ENCODE results near the gene C10orf90.

Gene C10orf90

GRCh38 chr10:126503392-126504062, 167.0 kb downstream of the C10orf90 start:
- H3K27me3 ChIP-seq (ENCODE audit: control insufficient read depth, insufficient read depth, low read length) = no peaks in the 10 kb centered on the region
- H3K4me1 ChIP-seq (ENCODE audit: control insufficient read depth, insufficient read depth, low read length) = no peaks in the 10 kb centered on the region
- H3K36me3 ChIP-seq (ENCODE audit: control insufficient read depth, insufficient read depth, low read length) = no peaks in the 10 kb centered on the region
- H3K27ac ChIP-seq (ENCODE audit: low read depth, low read length) = no peak overlapping the region
- H3K9ac ChIP-seq (ENCODE audit: low read depth, low read length) = no peak overlapping the region
- H3K4me3 ChIP-seq (ENCODE audit: low read depth, low read length) = no peak overlapping the region
- no peaks in the 10 kb centered on the region for H3K9me3 ChIP-seq (ENCODE audit: control insufficient read depth, insufficient read depth, low read length)

DNA sequence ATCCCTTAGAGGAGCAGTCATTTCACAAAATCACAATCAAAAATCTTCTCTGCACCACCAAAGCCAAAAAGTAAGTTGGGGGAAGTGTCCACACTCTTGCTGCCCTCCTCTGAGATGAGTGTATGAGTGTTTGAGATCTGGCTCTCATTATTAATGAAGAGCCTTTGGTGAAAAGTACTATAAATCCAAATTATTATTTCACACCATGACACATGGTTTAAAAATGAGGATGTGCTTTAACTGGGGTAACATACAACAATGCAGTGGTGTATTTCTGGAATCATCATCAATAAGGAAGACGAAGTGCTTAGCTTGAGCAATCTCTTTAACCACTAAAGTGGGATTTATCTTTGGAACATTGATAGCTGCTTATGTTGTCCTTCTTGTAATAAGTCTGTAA, 168.1 kb downstream of the C10orf90 start:
- Histone ChIP-seq H3K4me1 (ENCODE audit: control insufficient read depth, insufficient read depth, low read length) (no peaks in the 10 kb centered on the region), H3K4me3 (ENCODE audit: low read depth, low read length) (no peak overlapping the region), H3K36me3 (ENCODE audit: control insufficient read depth, insufficient read depth, low read length) (no peaks in the 10 kb centered on the region), H3K9ac (ENCODE audit: low read depth, low read length) (no peak overlapping the region), H3K27ac (ENCODE audit: low read depth, low read length) (no peak overlapping the region), H3K9me3 (ENCODE audit: control insufficient read depth, insufficient read depth, low read length) (no peaks in the 10 kb centered on the region), H3K27me3 (ENCODE audit: control insufficient read depth, insufficient read depth, low read length) (no peaks in the 10 kb centered on the region)

DNA sequence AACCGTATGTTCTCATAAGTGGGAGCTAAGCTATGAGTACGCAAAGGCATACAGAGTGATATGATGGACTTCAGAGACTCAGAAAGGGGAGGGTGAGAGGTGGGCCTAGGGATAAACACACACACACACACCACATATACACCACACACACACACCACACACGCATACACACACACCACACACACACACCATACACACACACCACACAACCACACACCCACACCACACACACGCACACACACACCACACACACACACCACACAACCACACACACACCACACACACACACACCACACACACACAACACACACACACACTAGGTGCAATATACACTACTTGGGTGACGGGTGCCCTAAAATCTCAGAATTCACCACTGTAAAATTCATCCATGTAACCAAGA, 168.7 kb downstream of the C10orf90 start:
- Histone ChIP-seq H3K36me3 (ENCODE audit: control insufficient read depth, insufficient read depth, low read length) (no peaks in the 10 kb centered on the region), H3K4me1 (ENCODE audit: control insufficient read depth, insufficient read depth, low read length) (no peaks in the 10 kb centered on the region), H3K4me3 (ENCODE audit: low read depth, low read length) (no peak overlapping the region), H3K9ac (ENCODE audit: low read depth, low read length) (no peak overlapping the region), H3K9me3 (ENCODE audit: control insufficient read depth, insufficient read depth, low read length) (no peaks in the 10 kb centered on the region), H3K27me3 (ENCODE audit: control insufficient read depth, insufficient read depth, low read length) (no peaks in the 10 kb centered on the region), H3K27ac (ENCODE audit: low read depth, low read length) (no peak overlapping the region)

DNA sequence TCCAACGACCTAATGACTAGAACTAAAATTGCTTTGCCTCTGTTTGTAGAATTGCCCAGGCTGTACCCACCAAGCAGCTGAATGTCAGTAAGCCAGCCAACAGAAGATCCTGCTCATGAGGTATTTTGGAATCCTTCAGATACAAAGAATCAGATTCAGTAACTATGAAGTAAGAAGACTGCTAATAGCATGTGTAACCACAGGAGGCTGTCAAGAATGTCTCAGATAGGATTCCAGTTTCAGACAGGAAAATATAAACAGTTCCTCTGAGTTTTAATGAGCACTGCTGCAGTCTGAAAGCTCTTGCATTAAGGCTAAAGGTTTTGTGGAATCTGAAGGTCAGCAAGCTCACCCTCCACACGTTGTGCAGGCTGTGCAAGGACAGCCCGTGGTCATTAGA, 169.6 kb downstream of the C10orf90 start:
- H3K9ac ChIP-seq (ENCODE audit: low read depth, low read length) = no peak overlapping the region
- no peak overlapping the region for H3K27ac ChIP-seq (ENCODE audit: low read depth, low read length)
- H3K36me3 ChIP-seq (ENCODE audit: control insufficient read depth, insufficient read depth, low read length) = no peaks in the 10 kb centered on the region
- no peaks in the 10 kb centered on the region for H3K27me3 ChIP-seq (ENCODE audit: control insufficient read depth, insufficient read depth, low read length)
- no peak overlapping the region for H3K4me3 ChIP-seq (ENCODE audit: low read depth, low read length)
- no peaks in the 10 kb centered on the region for H3K4me1 ChIP-seq (ENCODE audit: control insufficient read depth, insufficient read depth, low read length)
- H3K9me3 ChIP-seq (ENCODE audit: control insufficient read depth, insufficient read depth, low read length) = no peaks in the 10 kb centered on the region

GRCh38 chr10:126500185-126500584, 170.3 kb downstream of the C10orf90 start:
- H3K27ac ChIP-seq (ENCODE audit: low read depth, low read length) = no peak overlapping the region
- H3K9me3 ChIP-seq (ENCODE audit: control insufficient read depth, insufficient read depth, low read length) = no peaks in the 10 kb centered on the region
- H3K4me3 ChIP-seq (ENCODE audit: low read depth, low read length) = no peak overlapping the region
- no peaks in the 10 kb centered on the region for H3K27me3 ChIP-seq (ENCODE audit: control insufficient read depth, insufficient read depth, low read length)
- no peaks in the 10 kb centered on the region for H3K36me3 ChIP-seq (ENCODE audit: control insufficient read depth, insufficient read depth, low read length)
- H3K9ac ChIP-seq (ENCODE audit: low read depth, low read length) = no peak overlapping the region
- no peaks in the 10 kb centered on the region for H3K4me1 ChIP-seq (ENCODE audit: control insufficient read depth, insufficient read depth, low read length)

- no peaks in the 10 kb centered on the region for H3K9me3 ChIP-seq (ENCODE audit: control insufficient read depth, insufficient read depth, low read length)
- H3K27ac ChIP-seq (ENCODE audit: low read depth, low read length) = no peak overlapping the region
- no peaks in the 10 kb centered on the region for H3K27me3 ChIP-seq (ENCODE audit: control insufficient read depth, insufficient read depth, low read length)
- H3K9ac ChIP-seq (ENCODE audit: low read depth, low read length) = no peak overlapping the region
- H3K4me3 ChIP-seq (ENCODE audit: low read depth, low read length) = no peak overlapping the region
- no peaks in the 10 kb centered on the region for H3K36me3 ChIP-seq (ENCODE audit: control insufficient read depth, insufficient read depth, low read length)
- H3K4me1 ChIP-seq (ENCODE audit: control insufficient read depth, insufficient read depth, low read length) = no peaks in the 10 kb centered on the region
Measured at GRCh38 chr10:126499744-126500143, 170.7 kb downstream of the C10orf90 start.

GRCh38 chr10:126497672-126498071, 172.8 kb downstream of the C10orf90 start:
- no peaks in the 10 kb centered on the region for H3K27me3 ChIP-seq (ENCODE audit: control insufficient read depth, insufficient read depth, low read length)
- no peak overlapping the region for H3K9ac ChIP-seq (ENCODE audit: low read depth, low read length)
- no peak overlapping the region for H3K27ac ChIP-seq (ENCODE audit: low read depth, low read length)
- H3K4me3 ChIP-seq (ENCODE audit: low read depth, low read length) = no peak overlapping the region
- no peaks in the 10 kb centered on the region for H3K36me3 ChIP-seq (ENCODE audit: control insufficient read depth, insufficient read depth, low read length)
- H3K9me3 ChIP-seq (ENCODE audit: control insufficient read depth, insufficient read depth, low read length) = no peaks in the 10 kb centered on the region
- H3K4me1 ChIP-seq (ENCODE audit: control insufficient read depth, insufficient read depth, low read length) = no peaks in the 10 kb centered on the region

- H3K9me3 ChIP-seq (ENCODE audit: control insufficient read depth, insufficient read depth, low read length) = no peaks in the 10 kb centered on the region
- no peaks in the 10 kb centered on the region for H3K36me3 ChIP-seq (ENCODE audit: control insufficient read depth, insufficient read depth, low read length)
- no peak overlapping the region for H3K9ac ChIP-seq (ENCODE audit: low read depth, low read length)
- H3K4me1 ChIP-seq (ENCODE audit: control insufficient read depth, insufficient read depth, low read length) = no peaks in the 10 kb centered on the region
- no peak overlapping the region for H3K4me3 ChIP-seq (ENCODE audit: low read depth, low read length)
- no peak overlapping the region for H3K27ac ChIP-seq (ENCODE audit: low read depth, low read length)
- H3K27me3 ChIP-seq (ENCODE audit: control insufficient read depth, insufficient read depth, low read length) = no peaks in the 10 kb centered on the region
Measured at GRCh38 chr10:126496771-126497545, 173.5 kb downstream of the C10orf90 start.

- Histone ChIP-seq H3K9me3 (ENCODE audit: control insufficient read depth, insufficient read depth, low read length) (no peaks in the 10 kb centered on the region), H3K27ac (ENCODE audit: low read depth, low read length) (no peak overlapping the region), H3K4me3 (ENCODE audit: low read depth, low read length) (no peak overlapping the region), H3K9ac (ENCODE audit: low read depth, low read length) (no peak overlapping the region), H3K4me1 (ENCODE audit: control insufficient read depth, insufficient read depth, low read length) (no peaks in the 10 kb centered on the region), H3K36me3 (ENCODE audit: control insufficient read depth, insufficient read depth, low read length) (no peaks in the 10 kb centered on the region), H3K27me3 (ENCODE audit: control insufficient read depth, insufficient read depth, low read length) (no peaks in the 10 kb centered on the region)
Measured at GRCh38 chr10:126491476-126491875, 179.0 kb downstream of the C10orf90 start.

DNA sequence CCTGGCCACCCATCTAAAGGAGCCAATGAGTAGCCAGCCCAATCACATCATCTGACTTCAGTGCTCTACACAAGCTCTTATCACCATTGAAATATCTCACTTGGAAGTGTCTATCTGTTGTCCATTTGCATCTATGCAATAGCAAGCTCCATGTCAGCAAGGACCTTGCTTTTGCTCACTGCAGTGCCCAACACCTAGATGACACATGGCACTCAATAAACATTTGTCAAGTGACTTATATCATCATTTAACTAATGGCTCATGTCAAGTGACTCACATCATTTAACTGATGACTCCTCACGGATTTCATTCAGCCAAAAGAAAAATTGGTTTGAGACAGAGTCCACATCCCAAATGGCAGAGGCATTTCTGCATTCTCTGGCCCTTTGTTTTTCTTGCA, 189.3 kb downstream of the C10orf90 start:
- Histone ChIP-seq H3K9ac (ENCODE audit: low read depth, low read length) (no peak overlapping the region), H3K27me3 (ENCODE audit: control insufficient read depth, insufficient read depth, low read length) (no peaks in the 10 kb centered on the region), H3K36me3 (ENCODE audit: control insufficient read depth, insufficient read depth, low read length) (no peaks in the 10 kb centered on the region), H3K4me1 (ENCODE audit: control insufficient read depth, insufficient read depth, low read length) (no peaks in the 10 kb centered on the region), H3K4me3 (ENCODE audit: low read depth, low read length) (no peak overlapping the region), H3K9me3 (ENCODE audit: control insufficient read depth, insufficient read depth, low read length) (no peaks in the 10 kb centered on the region), H3K27ac (ENCODE audit: low read depth, low read length) (no peak overlapping the region)

GRCh38 chr10:126480648-126481047, 189.8 kb downstream of the C10orf90 start:
- no peaks in the 10 kb centered on the region for H3K9me3 ChIP-seq (ENCODE audit: control insufficient read depth, insufficient read depth, low read length)
- no peaks in the 10 kb centered on the region for H3K27me3 ChIP-seq (ENCODE audit: control insufficient read depth, insufficient read depth, low read length)
- no peaks in the 10 kb centered on the region for H3K36me3 ChIP-seq (ENCODE audit: control insufficient read depth, insufficient read depth, low read length)
- no peaks in the 10 kb centered on the region for H3K4me1 ChIP-seq (ENCODE audit: control insufficient read depth, insufficient read depth, low read length)
- H3K9ac ChIP-seq (ENCODE audit: low read depth, low read length) = no peak overlapping the region
- no peak overlapping the region for H3K4me3 ChIP-seq (ENCODE audit: low read depth, low read length)
- H3K27ac ChIP-seq (ENCODE audit: low read depth, low read length) = no peak overlapping the region

Measured in HUES48 (cell line).